HuH-7 (cell line): Measurements from ENCODE around the gene ZNF708.
"Not testable (repeated sequence)": the region's sequence is repeated elsewhere in the genome, so short reads cannot be mapped to it uniquely, and the experiment has no call there.

ENCODE experiments used
- DNase-seq: peaks from one replicate; pipeline ENCODE4 v3.0.0; 2011; ENCODE audit warnings: low spot score

Gene ZNF708

DNA sequence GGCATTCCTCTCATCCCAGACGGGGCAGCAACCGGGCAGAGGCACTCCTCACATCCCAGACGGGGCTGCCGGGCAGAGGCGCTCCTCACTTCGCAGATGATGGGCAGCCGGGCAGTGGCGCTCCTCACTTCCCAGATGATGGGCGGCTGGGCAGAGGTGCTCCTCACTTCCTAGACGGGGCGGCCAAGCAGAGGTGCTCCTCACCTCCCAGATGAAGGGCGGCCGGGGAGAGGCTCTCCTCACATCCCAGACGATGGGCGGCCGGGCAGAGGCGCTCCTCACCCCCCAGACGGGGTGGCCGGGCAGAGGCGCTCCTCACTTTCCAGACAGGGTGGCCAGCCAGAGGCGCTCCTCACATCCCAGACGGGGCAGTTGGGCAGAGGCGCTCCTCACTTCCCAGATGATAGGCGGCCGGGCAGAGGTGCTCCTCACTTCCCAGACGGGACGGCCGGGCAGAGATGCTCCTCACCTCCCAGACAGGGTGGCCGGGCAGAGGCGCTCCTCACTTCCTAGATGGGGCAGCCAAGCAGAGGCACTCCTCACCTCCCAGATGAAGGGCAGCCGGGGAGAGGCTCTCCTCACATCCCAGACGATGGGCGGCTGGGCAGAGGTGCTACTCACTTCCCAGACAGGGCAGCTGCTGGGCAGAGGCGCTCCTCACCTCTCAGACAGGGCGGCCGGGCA is 68.9 kb downstream of the ZNF708 start:
- no peak for DNase-seq

DNA sequence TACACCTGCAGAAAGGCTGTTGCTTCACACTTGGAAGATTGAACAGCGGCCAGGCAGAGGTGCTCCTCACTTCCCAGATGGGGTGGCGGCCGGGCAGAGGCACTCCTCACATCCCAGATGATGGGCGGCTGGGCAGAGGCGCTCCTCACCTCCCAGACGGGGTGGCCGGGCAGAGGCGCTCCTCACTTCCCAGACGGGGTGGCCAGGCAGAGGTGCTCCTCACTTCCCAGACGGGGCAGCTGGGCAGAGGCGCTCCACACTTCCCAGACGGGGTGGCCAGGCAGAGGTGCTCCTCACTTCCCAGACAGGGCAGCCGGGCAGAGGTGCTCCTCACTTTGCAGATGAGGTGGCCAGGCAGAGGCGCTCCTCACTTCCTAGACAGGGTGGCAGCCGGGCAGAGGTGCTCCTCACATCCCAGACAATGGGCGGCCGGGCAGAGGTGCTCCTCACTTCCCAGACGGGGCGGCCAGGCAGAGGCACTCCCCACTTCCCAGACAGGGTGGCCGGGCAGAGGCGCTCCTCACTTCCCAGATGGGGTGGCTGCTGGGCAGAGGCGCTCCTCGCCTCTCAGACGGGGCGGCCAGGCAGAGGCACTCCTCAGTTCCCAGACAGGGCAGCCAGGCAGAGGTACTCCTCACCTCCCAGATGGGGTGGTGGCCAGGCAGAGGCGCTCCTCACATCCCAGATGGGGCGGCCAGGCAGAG is 69.6 kb downstream of the ZNF708 start:
- not testable (repeated sequence) for DNase-seq

DNA sequence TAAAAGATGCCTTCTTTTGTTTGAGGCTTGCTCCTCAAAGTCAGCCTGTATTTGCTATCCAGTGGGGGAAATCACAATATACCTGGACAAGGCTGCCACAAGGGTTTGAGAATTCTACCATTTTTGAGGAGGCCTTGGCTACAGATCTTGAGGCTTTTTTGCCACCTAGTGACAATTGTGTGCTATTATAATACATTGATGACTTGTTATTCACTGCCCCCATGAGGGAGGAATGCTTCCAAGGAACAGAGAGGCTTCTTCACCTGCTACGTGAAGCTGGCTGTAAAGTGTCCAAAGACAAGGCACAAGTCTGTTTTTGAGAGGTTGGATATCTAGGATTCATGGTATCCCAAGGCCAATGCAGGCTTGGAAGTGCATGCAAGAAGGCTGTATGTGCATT is 72.5 kb downstream of the ZNF708 start:
- peak; percentile 29 for DNase-seq
